22Rv1 (cell line): ENCODE data around the gene ABL2.

Experiments used
- H3K27ac ChIP-seq: fragments of 450-650 bp; 2 replicates; pipeline ENCODE4 v1.5.1; 2017
- CTCF ChIP-seq: fragments of 450-650 bp; IDR thresholded peaks from 2 replicates; pipeline ENCODE4 v1.5.1; 2017; ENCODE audit warnings: mild to moderate bottlenecking
- ZFX ChIP-seq: fragments of 450-650 bp; IDR thresholded peaks from 2 replicates; pipeline ENCODE4 v1.6.1; 2017; ENCODE audit warnings: antibody characterized with exemption, borderline replicate concordance

The ABL2 gene

GRCh38 chr1:179081687-179082332 lies 147.7 kb downstream of the ABL2 start, which contains the start of gene TOR3A:
TOR3A (plus strand) TSS chr1:179082070; CDS start chr1:179082129, 59 bp downstream.
- TF ChIP-seq ZFX (no peak), CTCF (no peak)
- H3K27ac ChIP-seq: peak within 1 kb of the TSS; percentile 90

- peak overlapping the region; percentile 90 for H3K27ac ChIP-seq
Measured at GRCh38 chr1:179080866-179081686, 148.4 kb downstream of the ABL2 start.

GRCh38 chr1:179079113-179079761 lies 150.2 kb downstream of the ABL2 start:
- TF ChIP-seq CTCF (peak; percentile 90), ZFX (no peak)
- no peak overlapping the region for H3K27ac ChIP-seq

More at GRCh38 chr1:179080866-179081686, 148.4 kb downstream of the ABL2 start:
- TF ChIP-seq ZFX (no peak), CTCF (no peak)

GRCh38 chr1:179077396-179077795 lies 152.1 kb downstream of the ABL2 start:
- H3K27ac ChIP-seq: no peak overlapping the region
- TF ChIP-seq ZFX (no peak), CTCF (no peak)

- no peak overlapping the region for H3K27ac ChIP-seq
- TF ChIP-seq ZFX (no peak), CTCF (no peak)
Measured at GRCh38 chr1:179066471-179066870, 163.0 kb downstream of the ABL2 start.

GRCh38 chr1:179061360-179062282 lies 167.9 kb downstream of the ABL2 start:
- TF ChIP-seq ZFX: no peak
- TF ChIP-seq CTCF: no peak
- H3K27ac ChIP-seq: no peak overlapping the region
